GM19099 (cell line): ENCODE measurements around the gene SLC19A3.

Experiments used
- POLR2A ChIP-seq: IDR thresholded peaks from 3 replicates; pipeline ENCODE4 v1.6.1; 2011; ENCODE audit warnings: low read depth; ENCODE audit not compliant: insufficient read length; ENCODE audit errors: extremely low read depth

SLC19A3 gene

DNA sequence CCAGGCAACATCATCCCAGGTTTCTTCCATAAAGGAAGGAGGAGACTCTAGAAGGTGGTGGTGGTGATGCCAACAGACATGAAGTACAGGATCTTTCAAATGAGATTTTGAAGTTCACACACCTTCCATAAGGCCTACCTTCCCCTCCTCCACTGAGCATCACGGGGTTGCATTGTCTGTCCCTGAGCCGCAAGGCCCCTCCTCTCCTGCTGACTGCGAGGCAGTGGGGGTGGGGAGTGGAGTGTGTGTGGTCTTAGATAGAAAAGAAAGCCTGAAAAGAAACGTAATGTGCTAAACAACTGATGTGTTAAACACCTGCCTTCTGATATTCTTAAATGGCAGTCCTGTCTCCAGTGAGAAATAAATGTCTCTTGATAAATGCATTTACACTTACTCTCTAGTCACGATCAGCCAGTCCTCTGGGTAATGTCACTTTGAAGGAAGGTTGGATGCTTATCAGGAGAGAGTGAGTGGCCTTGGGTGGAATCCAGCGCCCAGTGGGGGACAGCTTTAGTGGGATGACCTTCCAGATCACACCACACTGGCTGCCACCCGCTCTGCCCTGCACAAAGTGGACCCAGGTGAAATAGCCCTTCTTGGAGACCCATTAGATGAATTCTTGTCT lies 56.7 kb downstream of the SLC19A3 start:
- no peak for TF ChIP-seq POLR2A

- TF ChIP-seq POLR2A: no peak
Measured at GRCh38 chr2:227657199-227657845, 60.5 kb downstream of the SLC19A3 start.

- no peak for TF ChIP-seq POLR2A
Measured at GRCh38 chr2:227655454-227655853, 62.4 kb downstream of the SLC19A3 start.

DNA sequence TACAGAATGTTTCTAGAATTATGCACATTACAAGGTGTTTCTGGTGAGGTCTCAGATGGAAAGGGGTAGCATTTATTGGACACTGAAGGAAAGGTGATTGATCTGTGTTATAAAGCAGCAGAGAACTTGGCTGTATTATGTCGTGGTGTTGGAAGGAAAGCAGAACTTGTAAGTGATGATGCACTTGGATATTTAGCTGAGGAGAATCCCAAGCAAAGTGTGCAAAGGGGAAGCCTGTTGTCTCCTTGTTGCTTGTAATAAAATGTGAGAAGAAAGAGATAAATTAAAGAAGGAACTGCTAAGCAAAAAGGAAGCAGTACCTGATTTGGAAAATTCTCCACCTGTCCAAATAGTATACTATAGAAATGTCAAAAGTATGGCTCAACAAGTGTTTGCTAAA lies 63.4 kb downstream of the SLC19A3 start:
- TF ChIP-seq POLR2A: no peak

DNA sequence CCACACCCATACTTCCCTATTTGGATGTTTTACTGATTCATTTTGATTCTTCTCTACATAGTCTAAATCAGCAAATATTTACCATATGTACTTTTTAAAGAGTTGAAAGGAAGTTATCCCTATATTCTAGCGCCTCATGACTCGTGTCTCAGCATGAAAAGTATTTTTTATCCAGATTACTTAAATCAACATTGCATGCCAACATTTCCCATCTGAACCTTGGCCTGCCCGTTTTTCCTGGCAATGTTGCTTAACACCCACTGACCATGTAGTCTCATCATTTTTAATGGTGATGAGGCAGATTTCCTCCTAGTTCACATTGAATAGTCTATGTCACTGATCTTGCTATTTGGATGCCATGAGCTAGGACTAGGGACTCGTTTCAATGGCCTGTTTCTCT lies 64.4 kb downstream of the SLC19A3 start:
- no peak for TF ChIP-seq POLR2A

DNA sequence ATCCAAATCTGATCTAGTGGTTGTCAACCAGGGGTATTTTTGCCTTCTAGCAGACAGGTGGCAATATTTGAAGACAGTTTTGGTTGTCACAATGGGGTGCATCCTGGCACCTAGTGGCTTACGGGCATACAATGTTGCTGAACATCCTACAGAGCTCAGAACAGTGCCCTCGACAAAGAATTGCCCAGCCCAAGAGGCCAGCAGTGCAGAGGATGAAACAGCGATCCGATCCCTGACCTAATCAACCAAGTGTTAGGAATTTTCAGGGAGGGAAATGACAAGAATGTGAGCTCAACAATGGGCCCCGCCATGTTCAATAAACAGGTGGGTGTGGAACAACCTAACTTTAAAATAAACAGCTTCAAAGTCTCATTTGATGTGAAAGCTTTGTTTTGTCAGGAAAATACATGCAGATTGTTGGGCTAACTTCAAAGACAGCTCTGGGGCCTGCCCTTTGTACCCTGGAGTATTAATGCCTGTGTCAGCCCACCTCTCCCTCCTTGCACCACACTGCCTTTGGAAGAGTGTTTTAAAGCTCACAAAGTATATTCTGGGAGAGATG lies 73.8 kb downstream of the SLC19A3 start:
- TF ChIP-seq POLR2A: no peak

DNA sequence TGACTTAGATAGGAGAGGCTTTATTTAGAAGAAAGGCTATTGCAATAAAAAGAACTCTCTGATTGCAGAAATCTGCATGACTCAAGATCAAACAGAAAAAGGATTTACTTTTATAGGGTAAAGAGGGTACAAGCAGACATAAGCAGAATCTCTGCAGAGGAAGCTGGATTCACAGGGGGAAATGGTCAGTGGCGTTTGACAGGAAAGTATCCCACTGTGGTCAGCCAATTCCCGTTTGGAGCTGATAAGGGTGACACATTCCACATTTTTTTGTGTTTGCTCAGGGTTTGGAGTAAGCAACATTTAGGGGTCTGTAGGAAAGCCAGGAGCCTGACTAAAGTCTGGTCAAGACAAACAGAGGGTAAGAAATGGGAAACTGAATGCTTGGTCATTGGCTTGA lies 75.2 kb downstream of the SLC19A3 start:
- no peak for TF ChIP-seq POLR2A

GRCh38 chr2:227634201-227634600 lies 83.6 kb downstream of the SLC19A3 start:
- no peak for TF ChIP-seq POLR2A
